Caki2 (cell line): ENCODE data around the gene PRSS3. TPM values are rescaled to one million over a fixed set of nuclear protein-coding genes. Genes with fewer than 3 reads are reported as not detected.
"Not testable (repeated sequence)": the region's sequence is repeated elsewhere in the genome, so short reads cannot be mapped to it uniquely, and the experiment has no call there.

Experiments
- DNase-seq: peaks from one replicate; pipeline ENCODE4 v3.0.0-alpha.2; 2015; ENCODE audit warnings: low read depth
- in situ Hi-C: cut with HindIII; loops from 2 replicates; pipeline ENCODE4 v1.10.0; 2016; ENCODE audit warnings: low sequenced_read_pairs, low pct_unique_long_range_greater_than_20kb, mixed read lengths
- total RNA-seq: library from RNA; depleted of rRNA; stranded (reverse); fragments of >200 nt; shearing (Covaris generic); gene quantifications from 2 replicates; pipeline ENCODE4 v1.2.3, GENCODE V29; 2014; ENCODE audit warnings: low replicate concordance; rRNA removed

Gene PRSS3
- total RNA-seq, 1 experiment from 2014 or later = not detected

GRCh38 chr9:33843312-33843961 lies 48.1 kb downstream of the PRSS3 start:
- in situ Hi-C loops = no loop called here
- DNase-seq = no peak

GRCh38 chr9:33846231-33846630 lies 50.9 kb downstream of the PRSS3 start:
- in situ Hi-C loops = no loop called here
- no peak for DNase-seq

- in situ Hi-C loops, DNase-seq: not testable (repeated sequence)
Measured at GRCh38 chr9:33847894-33848205, 52.5 kb downstream of the PRSS3 start.

Other genes with a start within 250 kb of the PRSS3 start
- 19.4 and 22.9 TPM in 2 replicates for gene UBE2R2, start 21.6 kb downstream of the PRSS3 start, total RNA-seq